GM19438 (cell line): ENCODE data around the gene GNAO1.
"Not testable (repeated sequence)": the region's sequence is repeated elsewhere in the genome, so short reads cannot be mapped to it uniquely, and the experiment has no call there.

Source experiments
- ATAC-seq: cut with Tn5 transposase; IDR thresholded peaks from one replicate; pipeline ENCODE4 v1.9.1; 2021; ENCODE audit warnings: low read depth; ENCODE audit not compliant: unreplicated experiment

Gene GNAO1

DNA sequence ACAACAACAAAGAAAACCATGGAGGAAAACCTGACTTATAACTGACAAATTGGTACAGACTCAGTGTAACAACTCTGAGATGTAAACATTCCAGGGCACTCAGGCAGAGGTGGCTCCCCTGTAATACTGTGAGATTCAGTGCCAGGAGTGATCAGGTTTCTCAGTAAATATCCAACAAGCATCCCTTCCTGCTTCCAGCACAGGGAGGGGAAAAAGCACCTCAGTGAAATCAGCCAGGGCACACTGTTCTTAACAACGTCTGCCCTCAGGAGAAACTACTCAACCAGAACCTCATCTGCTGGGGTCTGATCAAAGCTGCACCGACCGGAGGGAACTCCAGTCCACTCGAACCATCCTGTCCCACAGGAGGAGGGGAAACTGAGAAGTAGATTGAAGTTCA is 181.7 kb downstream of the GNAO1 start:
- ATAC-seq: no peak

GRCh38 chr16:56375792-56376191 is 184.5 kb downstream of the GNAO1 start:
- ATAC-seq: not testable (repeated sequence)

GRCh38 chr16:56379044-56379443 is 187.8 kb downstream of the GNAO1 start:
- ATAC-seq: not testable (repeated sequence)

DNA sequence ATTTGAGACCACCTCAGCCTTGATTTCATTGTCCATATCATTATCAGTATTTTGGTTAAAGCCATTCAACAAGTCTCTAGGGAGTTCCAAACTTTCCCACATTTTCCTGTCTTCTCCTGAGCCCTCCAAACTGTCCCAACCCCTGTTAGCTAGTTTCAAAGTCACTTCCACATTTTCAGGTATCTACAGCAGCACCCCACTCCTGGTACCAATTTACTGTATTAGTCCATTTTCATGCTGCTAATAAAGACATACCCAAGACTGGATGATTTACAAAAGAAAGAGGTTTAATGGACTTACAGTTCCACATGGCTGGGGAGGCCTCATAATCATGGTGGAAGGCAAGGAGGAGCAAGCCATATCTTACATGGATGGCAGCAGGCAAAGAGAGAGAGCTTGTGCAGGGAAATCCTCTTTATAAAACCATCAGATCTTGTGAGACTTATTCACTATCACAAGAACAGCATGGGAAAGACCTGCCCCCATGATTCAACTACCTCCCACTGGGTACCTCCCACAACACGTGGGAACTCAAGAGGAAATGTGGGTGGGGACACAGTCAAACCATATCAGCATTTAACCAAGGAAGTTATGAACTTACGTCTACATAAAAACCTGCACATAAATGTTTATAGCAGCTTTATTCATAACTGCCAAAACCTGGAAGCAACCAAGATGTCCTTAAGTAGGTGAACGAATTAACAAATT is 189.6 kb downstream of the GNAO1 start:
- not testable (repeated sequence) for ATAC-seq

DNA sequence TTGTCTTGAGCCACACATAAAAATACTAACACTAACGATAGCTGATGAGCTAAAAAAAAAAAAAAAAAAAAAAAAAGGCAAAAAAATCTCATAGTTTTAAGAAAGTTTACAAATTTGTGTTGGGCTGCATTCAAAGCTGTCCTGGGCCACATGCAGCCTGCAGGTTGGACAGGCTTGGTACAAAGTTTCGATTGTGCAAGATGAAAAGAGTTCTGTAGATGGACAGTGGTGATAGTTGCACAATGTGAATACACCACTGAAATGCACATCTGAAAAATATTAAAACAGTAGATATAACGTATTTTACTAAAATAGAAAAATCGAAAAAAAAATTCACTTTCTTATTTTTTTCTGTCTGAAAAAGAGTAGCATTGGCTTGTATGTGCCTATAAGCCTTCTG is 191.2 kb downstream of the GNAO1 start:
- ATAC-seq: no peak

DNA sequence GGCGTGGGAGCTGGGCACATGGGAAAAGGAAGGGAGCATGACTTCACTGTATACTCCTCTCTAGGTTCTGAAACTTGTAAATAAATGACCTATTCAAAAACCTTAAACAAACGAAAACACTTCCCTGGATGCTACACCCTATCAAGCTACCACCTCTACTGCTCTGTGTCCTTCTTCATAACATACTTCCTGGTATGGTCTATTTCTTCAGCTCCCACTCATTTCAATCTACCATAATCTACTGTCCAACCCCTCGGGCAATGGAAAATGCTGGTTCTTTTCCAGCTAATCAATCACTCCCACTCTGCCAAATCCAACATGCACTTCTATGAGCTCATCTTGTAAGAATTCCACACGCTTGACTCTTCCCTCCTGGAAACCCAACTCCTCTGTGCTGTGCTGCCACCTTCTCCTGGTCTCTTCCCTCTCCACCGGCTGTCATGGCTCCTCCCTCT is 191.6 kb downstream of the GNAO1 start:
- ATAC-seq: no peak

GRCh38 chr16:56384074-56384721 is 192.9 kb downstream of the GNAO1 start:
- no peak for ATAC-seq

DNA sequence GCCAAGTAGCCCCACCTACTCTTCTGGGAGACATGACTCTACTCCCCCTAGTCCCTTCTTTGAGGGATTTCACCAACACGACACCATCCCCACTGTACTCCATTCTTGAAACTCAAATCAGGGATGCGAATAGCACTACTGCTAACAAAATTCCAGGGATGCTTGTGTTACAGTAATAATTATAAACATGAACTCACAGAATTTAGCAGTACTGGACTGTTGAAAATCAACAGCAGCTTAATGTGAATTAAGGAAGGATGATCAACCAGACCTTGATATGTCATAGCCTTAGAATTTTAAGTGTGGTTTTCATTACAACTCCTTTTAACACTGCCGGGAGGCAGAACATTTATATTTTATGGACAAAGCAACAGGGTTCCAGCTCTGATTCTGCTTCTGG is 196.1 kb downstream of the GNAO1 start:
- ATAC-seq: no peak

DNA sequence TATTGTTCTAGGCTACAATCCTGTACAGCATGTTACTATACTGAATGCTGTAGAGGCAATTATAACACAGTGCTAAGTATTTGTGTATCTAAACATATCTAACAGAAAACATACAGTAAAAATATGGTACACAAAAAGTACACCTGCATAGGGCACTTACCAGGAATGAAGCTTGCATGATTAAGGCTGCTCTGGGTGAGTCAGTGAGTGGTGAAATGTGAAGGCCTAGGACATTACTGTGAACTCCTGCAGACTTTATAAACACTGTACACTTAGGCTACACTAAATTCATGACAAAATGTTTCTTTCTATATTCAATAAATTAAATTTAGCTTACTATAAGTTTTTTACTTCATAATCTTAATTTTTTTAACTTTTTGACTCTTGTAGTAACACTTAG is 196.9 kb downstream of the GNAO1 start:
- ATAC-seq: no peak

DNA sequence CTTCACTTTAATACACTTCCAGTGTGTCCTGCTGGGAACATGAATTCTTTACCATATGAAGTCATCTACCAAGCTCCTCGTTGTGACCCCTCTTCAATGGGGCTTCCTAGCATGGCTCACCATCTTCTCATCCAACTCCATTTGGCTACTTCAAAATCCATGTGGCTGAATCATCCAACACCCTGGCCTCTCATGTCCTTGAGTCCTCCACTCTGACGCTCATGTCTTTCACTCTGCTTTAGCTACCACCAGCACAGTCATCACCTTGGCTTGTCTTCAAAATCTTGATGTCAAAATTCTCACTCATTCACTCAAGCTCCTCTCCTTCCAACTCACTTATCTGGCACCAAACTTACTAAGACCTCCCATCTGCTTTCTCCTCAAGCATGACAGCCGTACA is 198.3 kb downstream of the GNAO1 start:
- ATAC-seq: no peak

GRCh38 chr16:56396724-56397123 is 205.4 kb downstream of the GNAO1 start:
- not testable (repeated sequence) for ATAC-seq

GRCh38 chr16:56399047-56399446 is 207.8 kb downstream of the GNAO1 start:
- ATAC-seq: no peak

DNA sequence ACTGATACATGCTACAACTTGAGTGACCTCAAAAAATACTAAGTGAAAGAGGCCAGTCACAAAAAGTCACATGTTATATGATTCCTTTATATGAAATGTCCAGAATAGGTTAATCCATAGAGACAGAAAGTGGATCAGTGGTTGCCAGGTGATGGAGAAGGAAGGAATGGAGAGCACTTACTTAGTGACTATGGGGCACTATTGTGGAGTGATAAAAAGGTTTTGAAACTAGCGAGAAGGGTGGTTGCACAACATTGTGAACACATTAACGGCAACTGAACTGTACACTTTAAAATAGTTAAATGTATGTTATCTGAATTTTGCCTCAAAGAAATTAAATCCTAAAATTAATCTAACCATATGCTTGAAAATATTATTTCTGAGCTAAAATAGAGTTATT is 208.2 kb downstream of the GNAO1 start:
- no peak for ATAC-seq

DNA sequence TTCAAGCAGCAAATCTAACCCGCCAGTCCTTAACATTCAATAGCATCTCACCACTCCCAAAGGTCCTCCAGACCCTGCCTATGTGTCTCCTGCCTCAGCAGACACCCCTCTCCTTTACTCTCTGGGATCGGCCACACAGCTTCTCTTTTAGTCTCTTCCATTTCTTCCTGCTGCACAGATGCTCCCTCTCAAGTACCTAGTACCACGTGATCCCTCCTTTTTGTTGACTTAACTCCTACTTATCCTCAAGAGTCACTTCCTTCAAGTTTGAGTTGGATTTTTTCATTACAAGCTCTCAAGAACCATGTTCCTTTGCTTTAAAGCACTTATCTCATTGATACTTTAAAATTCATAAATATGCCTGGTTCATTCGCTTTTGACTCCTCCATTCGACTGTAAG is 209.2 kb downstream of the GNAO1 start:
- ATAC-seq: no peak

- no peak for ATAC-seq
Measured at GRCh38 chr16:56401482-56401881, 210.2 kb downstream of the GNAO1 start.

GRCh38 chr16:56405977-56406672 is 214.8 kb downstream of the GNAO1 start:
- ATAC-seq: no peak
